22Rv1 (cell line): ENCODE measurements around the gene DHRS1.

Source experiments
- ZFX ChIP-seq: fragments of 450-650 bp; IDR thresholded peaks from 2 replicates; pipeline ENCODE4 v1.6.1; 2017; ENCODE audit warnings: antibody characterized with exemption, borderline replicate concordance
- TF ChIP-seq, protein P1 (sequence below): fragments of 450-650 bp; IDR thresholded peaks from 2 replicates; pipeline ENCODE4 v1.5.1; 2017; ENCODE audit warnings: mild to moderate bottlenecking

DNA sequence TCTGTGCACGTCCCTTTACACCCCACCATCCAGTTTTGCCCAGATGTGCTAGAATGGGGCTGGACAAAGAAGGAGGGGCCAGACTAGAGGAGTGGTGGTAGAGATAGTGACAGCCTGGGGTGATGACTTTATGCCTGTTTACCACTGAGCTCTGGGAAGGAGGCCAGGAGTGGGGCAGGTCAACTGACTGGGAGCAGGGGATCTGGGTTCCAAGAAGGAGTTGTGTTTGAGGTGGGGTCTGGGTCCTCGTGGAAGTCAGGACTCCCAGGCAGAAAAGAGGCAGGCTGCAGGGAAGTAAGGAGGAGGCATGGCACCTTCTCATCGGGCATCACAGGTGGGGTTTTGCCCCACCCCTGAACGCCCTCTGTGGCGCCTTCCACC is 10.7 kb upstream of the DHRS1 start:
- TF ChIP-seq, protein P1, sequence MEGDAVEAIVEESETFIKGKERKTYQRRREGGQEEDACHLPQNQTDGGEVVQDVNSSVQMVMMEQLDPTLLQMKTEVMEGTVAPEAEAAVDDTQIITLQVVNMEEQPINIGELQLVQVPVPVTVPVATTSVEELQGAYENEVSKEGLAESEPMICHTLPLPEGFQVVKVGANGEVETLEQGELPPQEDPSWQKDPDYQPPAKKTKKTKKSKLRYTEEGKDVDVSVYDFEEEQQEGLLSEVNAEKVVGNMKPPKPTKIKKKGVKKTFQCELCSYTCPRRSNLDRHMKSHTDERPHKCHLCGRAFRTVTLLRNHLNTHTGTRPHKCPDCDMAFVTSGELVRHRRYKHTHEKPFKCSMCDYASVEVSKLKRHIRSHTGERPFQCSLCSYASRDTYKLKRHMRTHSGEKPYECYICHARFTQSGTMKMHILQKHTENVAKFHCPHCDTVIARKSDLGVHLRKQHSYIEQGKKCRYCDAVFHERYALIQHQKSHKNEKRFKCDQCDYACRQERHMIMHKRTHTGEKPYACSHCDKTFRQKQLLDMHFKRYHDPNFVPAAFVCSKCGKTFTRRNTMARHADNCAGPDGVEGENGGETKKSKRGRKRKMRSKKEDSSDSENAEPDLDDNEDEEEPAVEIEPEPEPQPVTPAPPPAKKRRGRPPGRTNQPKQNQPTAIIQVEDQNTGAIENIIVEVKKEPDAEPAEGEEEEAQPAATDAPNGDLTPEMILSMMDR, result no peak
- no peak for TF ChIP-seq ZFX
